SU-DHL-6 (cell line): ENCODE data around the gene TMC6.

Experiments used
- EZH2phosphoT487 ChIP-seq: fragments of 200-600 bp; sonication (generic), shearing (Covaris generic); conservative IDR thresholded peaks from 2 replicates; pipeline ENCODE4 v1.6.1; 2018; ENCODE audit warnings: mild to moderate bottlenecking, antibody characterized with exemption, low read length, moderate library complexity, mixed read lengths
- TF ChIP-seq, protein P1 (sequence below): fragments of 200-600 bp; sonication (generic); IDR thresholded peaks from one replicate; pipeline ENCODE4 v1.5.1; 2017; ENCODE audit warnings: antibody characterized with exemption, mild to moderate bottlenecking, low read length, moderate library complexity; ENCODE audit not compliant: insufficient read depth, poor library complexity, severe bottlenecking

DNA sequence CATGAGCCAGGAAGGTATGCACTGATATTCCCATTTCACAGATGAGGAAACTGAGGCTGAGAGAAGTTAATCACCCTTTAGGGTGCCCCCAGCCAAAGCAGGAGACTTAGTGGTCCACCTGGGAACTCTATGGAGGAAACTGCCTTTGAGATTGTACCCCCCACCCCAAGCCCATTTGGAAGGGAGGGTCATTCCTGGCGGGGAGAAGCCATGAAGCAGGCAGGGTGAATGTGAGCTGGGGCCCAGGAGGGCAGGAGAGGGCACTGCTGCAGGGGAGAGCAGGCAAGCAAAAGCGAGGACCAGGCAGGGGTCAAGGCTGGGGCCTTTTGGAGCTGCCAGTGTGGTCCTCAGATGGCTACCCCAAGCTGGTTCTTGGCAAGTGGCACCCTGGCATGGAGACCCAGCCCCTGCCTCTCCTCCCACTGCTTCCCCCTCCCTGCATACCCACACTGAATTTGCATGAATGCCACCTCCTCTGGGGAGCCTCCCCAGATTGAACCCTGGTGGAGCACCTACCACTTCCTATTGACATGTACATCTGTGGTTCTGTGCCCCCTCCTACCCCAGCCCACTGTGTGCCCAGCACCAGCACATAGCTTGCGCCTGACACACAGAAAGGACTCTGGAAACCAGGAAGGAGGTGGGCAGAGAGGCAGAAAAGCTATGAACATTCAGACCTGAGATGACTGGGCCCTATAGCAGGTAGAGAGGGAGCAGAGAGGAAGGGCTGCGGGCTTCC is 965 bp upstream of the TMC6 start:
- TF ChIP-seq, protein P1, sequence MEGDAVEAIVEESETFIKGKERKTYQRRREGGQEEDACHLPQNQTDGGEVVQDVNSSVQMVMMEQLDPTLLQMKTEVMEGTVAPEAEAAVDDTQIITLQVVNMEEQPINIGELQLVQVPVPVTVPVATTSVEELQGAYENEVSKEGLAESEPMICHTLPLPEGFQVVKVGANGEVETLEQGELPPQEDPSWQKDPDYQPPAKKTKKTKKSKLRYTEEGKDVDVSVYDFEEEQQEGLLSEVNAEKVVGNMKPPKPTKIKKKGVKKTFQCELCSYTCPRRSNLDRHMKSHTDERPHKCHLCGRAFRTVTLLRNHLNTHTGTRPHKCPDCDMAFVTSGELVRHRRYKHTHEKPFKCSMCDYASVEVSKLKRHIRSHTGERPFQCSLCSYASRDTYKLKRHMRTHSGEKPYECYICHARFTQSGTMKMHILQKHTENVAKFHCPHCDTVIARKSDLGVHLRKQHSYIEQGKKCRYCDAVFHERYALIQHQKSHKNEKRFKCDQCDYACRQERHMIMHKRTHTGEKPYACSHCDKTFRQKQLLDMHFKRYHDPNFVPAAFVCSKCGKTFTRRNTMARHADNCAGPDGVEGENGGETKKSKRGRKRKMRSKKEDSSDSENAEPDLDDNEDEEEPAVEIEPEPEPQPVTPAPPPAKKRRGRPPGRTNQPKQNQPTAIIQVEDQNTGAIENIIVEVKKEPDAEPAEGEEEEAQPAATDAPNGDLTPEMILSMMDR = no peak
- TF ChIP-seq EZH2phosphoT487 = no peak
